H1 (cell line): ENCODE results near the gene NAT10. TPM values are rescaled to one million over a fixed set of nuclear protein-coding genes. Genes with fewer than 3 reads are reported as not detected.

Source experiments
- polyA plus RNA-seq, 7 experiments: library from polyadenylated mRNA; depleted of rRNA in 3 of 7; stranded (reverse) in 5 of 7; unstranded in 2 of 7; fragments of >200 nt in 5 of 7; fragments of 200-250 nt in 2 of 7; gene quantifications; 1 replicate in 5 of 7; 2 replicates in 1 of 7; 4 replicates in 1 of 7; pipeline versions ENCODE4 v1.2.1 to v1.2.3, GENCODE V29; 2011 to 2013; ENCODE audit warnings: missing spikeins in 2 of 7, mixed read lengths in 2 of 7
- small RNA-seq: library from polyadenylated mRNA; stranded (forward); fragments of <200 nt; extraction: miRNeasy Mini kit (QIAGEN cat#:217004); gene quantifications from one replicate; pipeline ENCODE3, GENCODE V24; 2013; ENCODE audit not compliant: insufficient read depth
- total RNA-seq: library from RNA; stranded (reverse); fragmentation: NEBNext Ultra II Directional; extraction: Animal tissue kit (Norgen Biotek cat#: 25700); gene quantifications from 2 replicates; pipeline ENCODE4 v1.2.1, GENCODE V29; 2021

NAT10 gene
- total and polyA plus RNA-seq, 2 of the 8 experiments (the other 6 are each of a cell fraction or from before 2014, with no cell fraction given): 66.3 to 89.6 TPM

Small RNA genes lying within 50 kb of the gene (small RNA-seq; reads per million reads assigned to genes)
- not detected for gene RF00019

Other genes with a start within 250 kb of the NAT10 start
- gene LMO2, start 213.6 kb upstream of the NAT10 start, total RNA-seq: 2.0 and 2.7 TPM in 2 replicates
- gene LMO2, start 213.6 kb upstream of the NAT10 start, polyA plus RNA-seq (2011; rRNA removed): 1.2 and 1.6 TPM in 2 replicates
- gene CAPRIN1, start 53.9 kb upstream of the NAT10 start, total RNA-seq: 295 and 317 TPM in 2 replicates
- gene CAPRIN1, start 53.9 kb upstream of the NAT10 start, polyA plus RNA-seq (2011; rRNA removed): 164 and 221 TPM in 2 replicates